Activated CD4-positive, alpha-beta T cell treated with anti-CD3 and anti-CD28 coated beads, Interleukin-2, amount 10 ng/mL, durations not matched to agents 7 days and 5 days (primary cell): ENCODE data around the gene GRIN3B. TPM values are rescaled to one million over a fixed set of nuclear protein-coding genes. Genes with fewer than 3 reads are reported as not detected.

Source experiments
- CTCF ChIA-PET: fragments of 350-600 bp; sonication (Branson Sonifier 250); formaldehyde crosslinking; loops from one replicate; lab custom pipeline; 2021; ENCODE audit warnings: antibody characterized with exemption; lab: Charles Lee
- POLR2A ChIA-PET: fragments of 350-600 bp; sonication (Branson Sonifier 250); formaldehyde crosslinking; loops from one replicate; lab custom pipeline; 2021; ENCODE audit warnings: antibody characterized with exemption; lab: Charles Lee
- DNase-seq: peaks from one replicate; pipeline ENCODE4 v3.0.0-alpha.2; 2020
- H3K27ac Mint-ChIP-seq: one replicate; pipeline ENCODE4 v1.8.0; 2021; ENCODE audit warnings: mild to moderate bottlenecking, moderate library complexity, mixed read lengths
- H3K27me3 Mint-ChIP-seq: one replicate; pipeline ENCODE4 v1.8.0; 2021; ENCODE audit warnings: mixed read lengths
- H3K36me3 Mint-ChIP-seq: one replicate; pipeline ENCODE4 v1.8.0; 2021; ENCODE audit warnings: low read depth, mixed read lengths
- H3K4me1 Mint-ChIP-seq: one replicate; pipeline ENCODE4 v1.8.0; 2021; ENCODE audit warnings: mixed read lengths
- H3K4me3 Mint-ChIP-seq: one replicate; pipeline ENCODE4 v1.8.0; 2021; ENCODE audit warnings: mild to moderate bottlenecking, moderate library complexity, mixed read lengths
- H3K9me3 Mint-ChIP-seq: one replicate; pipeline ENCODE4 v1.8.0; 2021; ENCODE audit warnings: mixed read lengths
- total RNA-seq, 2 experiments: library from RNA; stranded (reverse); gene quantifications; one replicate each; pipeline ENCODE4 v1.2.3, GENCODE V29; 2021

The GRIN3B gene
- total RNA-seq, 2 experiments from 2014 or later = not detected

- no peaks in the 10 kb centered on the region for H3K9me3 Mint-ChIP-seq
- peak; percentile 16 for DNase-seq
- POLR2A ChIA-PET = no interaction called here
- H3K36me3 Mint-ChIP-seq = peaks cover 6% of the 10 kb centered on the region
- no peak overlapping the region for H3K4me3 Mint-ChIP-seq
- H3K4me1 Mint-ChIP-seq = peaks cover 13% of the 10 kb centered on the region
- CTCF ChIA-PET = no interaction called here
- H3K27me3 Mint-ChIP-seq = no peaks in the 10 kb centered on the region
- H3K27ac Mint-ChIP-seq = no peak overlapping the region
Observed at GRCh38 chr19:958967-959855, 41.0 kb upstream of the GRIN3B start.

GRCh38 chr19:960020-960419, 40.2 kb upstream of the GRIN3B start:
- H3K4me1 Mint-ChIP-seq = peaks cover 14% of the 10 kb centered on the region
- DNase-seq = no peak
- H3K27ac Mint-ChIP-seq = peak overlapping the region; percentile 9
- H3K4me3 Mint-ChIP-seq = no peak overlapping the region
- no peaks in the 10 kb centered on the region for H3K9me3 Mint-ChIP-seq
- H3K27me3 Mint-ChIP-seq = no peaks in the 10 kb centered on the region
- H3K36me3 Mint-ChIP-seq = peaks cover 12% of the 10 kb centered on the region
- ChIA-PET CTCF (no interaction called here), POLR2A (no interaction called here)

GRCh38 chr19:960601-960938, 39.6 kb upstream of the GRIN3B start:
- Mint-ChIP-seq H3K9me3 (peaks cover 2% of the 10 kb centered on the region), H3K27me3 (no peaks in the 10 kb centered on the region), H3K4me1 (peaks cover 17% of the 10 kb centered on the region), H3K36me3 (peaks cover 16% of the 10 kb centered on the region), H3K27ac (no peak overlapping the region), H3K4me3 (no peak overlapping the region)
- ChIA-PET POLR2A (no interaction called here), CTCF (interaction anchor here (1.1 kb wide), 1 partner anchor 54 kb away, joined by 3 read pairs; no protein-coding TSS in a partner anchor)
- DNase-seq = no peak

GRCh38 chr19:961866-962620, 38.2 kb upstream of the GRIN3B start:
- Mint-ChIP-seq H3K36me3 (peaks cover 23% of the 10 kb centered on the region), H3K9me3 (peaks cover 2% of the 10 kb centered on the region), H3K4me1 (peaks cover 17% of the 10 kb centered on the region), H3K4me3 (no peak overlapping the region), H3K27ac (peak overlapping the region; percentile 77), H3K27me3 (no peaks in the 10 kb centered on the region)
- ChIA-PET POLR2A (interaction anchor here (0.8 kb wide), 1 partner anchor 64 kb away, joined by 3 read pairs; no protein-coding TSS in a partner anchor), CTCF (no interaction called here)
- peak; percentile 27 for DNase-seq

GRCh38 chr19:962683-963400, 37.4 kb upstream of the GRIN3B start:
- Mint-ChIP-seq H3K27me3 (no peaks in the 10 kb centered on the region), H3K27ac (no peak overlapping the region), H3K4me1 (peaks cover 17% of the 10 kb centered on the region), H3K9me3 (peaks cover 2% of the 10 kb centered on the region), H3K4me3 (no peak overlapping the region), H3K36me3 (peaks cover 27% of the 10 kb centered on the region)
- ChIA-PET POLR2A (no interaction called here), CTCF (no interaction called here)
- no peak for DNase-seq

- H3K36me3 Mint-ChIP-seq = peaks cover 31% of the 10 kb centered on the region
- peaks cover 16% of the 10 kb centered on the region for H3K4me1 Mint-ChIP-seq
- H3K27me3 Mint-ChIP-seq = no peaks in the 10 kb centered on the region
- no peak for DNase-seq
- ChIA-PET CTCF (no interaction called here), POLR2A (no interaction called here)
- H3K9me3 Mint-ChIP-seq = peaks cover 2% of the 10 kb centered on the region
- no peak overlapping the region for H3K4me3 Mint-ChIP-seq
- no peak overlapping the region for H3K27ac Mint-ChIP-seq
Observed at GRCh38 chr19:963486-963951, 36.7 kb upstream of the GRIN3B start.

- DNase-seq = no peak
Observed at GRCh38 chr19:964116-964520, 36.1 kb upstream of the GRIN3B start.

GRCh38 chr19:964761-965694, 35.2 kb upstream of the GRIN3B start:
- peaks cover 12% of the 10 kb centered on the region for H3K4me1 Mint-ChIP-seq
- no peaks in the 10 kb centered on the region for H3K27me3 Mint-ChIP-seq
- H3K36me3 Mint-ChIP-seq = peaks cover 38% of the 10 kb centered on the region
- peaks cover 2% of the 10 kb centered on the region for H3K9me3 Mint-ChIP-seq
- no peak overlapping the region for H3K27ac Mint-ChIP-seq
- no peak overlapping the region for H3K4me3 Mint-ChIP-seq
- ChIA-PET POLR2A (no interaction called here), CTCF (interaction anchor here (0.6 to 1.4 kb wide), 3 partner anchors 19 to 101 kb away, joined by 3 to 5 read pairs (median 3); partner anchors contain the start of gene WDR18)
- DNase-seq = no peak

More at GRCh38 chr19:964116-964520, 36.1 kb upstream of the GRIN3B start:
- H3K4me1 Mint-ChIP-seq = peaks cover 12% of the 10 kb centered on the region
- H3K36me3 Mint-ChIP-seq = peaks cover 35% of the 10 kb centered on the region
- no peak overlapping the region for H3K4me3 Mint-ChIP-seq
- ChIA-PET CTCF (interaction anchor here (1.0 to 1.4 kb wide), 2 partner anchors 20 to 39 kb away, joined by 3 to 5 read pairs; partner anchors contain the start of gene WDR18), POLR2A (no interaction called here)
- peaks cover 2% of the 10 kb centered on the region for H3K9me3 Mint-ChIP-seq
- no peaks in the 10 kb centered on the region for H3K27me3 Mint-ChIP-seq
- H3K27ac Mint-ChIP-seq = no peak overlapping the region

- CTCF ChIA-PET = no interaction called here
Observed at GRCh38 chr19:966485-967088, 33.6 kb upstream of the GRIN3B start.

GRCh38 chr19:970695-971094, 29.5 kb upstream of the GRIN3B start:
- Mint-ChIP-seq H3K4me3 (no peak overlapping the region), H3K4me1 (no peaks in the 10 kb centered on the region), H3K9me3 (peaks cover 5% of the 10 kb centered on the region), H3K36me3 (peaks cover 42% of the 10 kb centered on the region), H3K27me3 (no peaks in the 10 kb centered on the region), H3K27ac (no peak overlapping the region)
- POLR2A ChIA-PET = no interaction called here
- no peak for DNase-seq
- CTCF ChIA-PET = interaction anchor here (0.9 kb wide), 1 partner anchor 68 kb away, joined by 3 read pairs; no protein-coding TSS in a partner anchor

More at GRCh38 chr19:966485-967088, 33.6 kb upstream of the GRIN3B start:
- no peaks in the 10 kb centered on the region for H3K27me3 Mint-ChIP-seq
- H3K36me3 Mint-ChIP-seq = peaks cover 51% of the 10 kb centered on the region
- POLR2A ChIA-PET = no interaction called here
- H3K9me3 Mint-ChIP-seq = peaks cover 7% of the 10 kb centered on the region
- no peak overlapping the region for H3K27ac Mint-ChIP-seq
- no peak overlapping the region for H3K4me3 Mint-ChIP-seq
- DNase-seq = no peak
- H3K4me1 Mint-ChIP-seq = peaks cover 12% of the 10 kb centered on the region

GRCh38 chr19:971795-972194, 28.4 kb upstream of the GRIN3B start:
- ChIA-PET CTCF (interaction anchor here (0.7 kb wide), 1 partner anchor 48 kb away, joined by 3 read pairs; no protein-coding TSS in a partner anchor), POLR2A (no interaction called here)
- peaks cover 5% of the 10 kb centered on the region for H3K9me3 Mint-ChIP-seq

More at GRCh38 chr19:971795-972194, 28.4 kb upstream of the GRIN3B start:
- Mint-ChIP-seq H3K36me3 (peaks cover 37% of the 10 kb centered on the region), H3K27ac (no peak overlapping the region), H3K27me3 (no peaks in the 10 kb centered on the region), H3K4me1 (no peaks in the 10 kb centered on the region), H3K4me3 (no peak overlapping the region)
- no peak for DNase-seq
